HG03354 (cell line): Measurements from ENCODE around the gene NPAS4.
"Not testable (repeated sequence)": the region's sequence is repeated elsewhere in the genome, so short reads cannot be mapped to it uniquely, and the experiment has no call there.

Experiments
- ATAC-seq: cut with Tn5 transposase; IDR thresholded peaks from one replicate; pipeline ENCODE4 v1.9.1; 2021; ENCODE audit warnings: mild to moderate bottlenecking; ENCODE audit not compliant: unreplicated experiment, poor library complexity, severe bottlenecking

Gene NPAS4

GRCh38 chr11:66450560-66450959 is 29.7 kb downstream of the NPAS4 start:
- no peak for ATAC-seq

GRCh38 chr11:66451663-66452062 is 30.8 kb downstream of the NPAS4 start:
- ATAC-seq = no peak

- no peak for ATAC-seq
Observed at GRCh38 chr11:66454247-66454646, 33.4 kb downstream of the NPAS4 start.

GRCh38 chr11:66454828-66455227 is 34.0 kb downstream of the NPAS4 start:
- ATAC-seq = no peak

- no peak for ATAC-seq
Observed at GRCh38 chr11:66457826-66458225, 37.0 kb downstream of the NPAS4 start.

- ATAC-seq = no peak
Observed at GRCh38 chr11:66459138-66459778, 38.4 kb downstream of the NPAS4 start.

- no peak for ATAC-seq
Observed at GRCh38 chr11:66462010-66462409, 41.2 kb downstream of the NPAS4 start.

- ATAC-seq = no peak
Observed at GRCh38 chr11:66462911-66463310, 42.1 kb downstream of the NPAS4 start.

- not testable (repeated sequence) for ATAC-seq
Observed at GRCh38 chr11:66464116-66464515, 43.3 kb downstream of the NPAS4 start.

GRCh38 chr11:66464916-66465315 is 44.1 kb downstream of the NPAS4 start:
- ATAC-seq = no peak

- ATAC-seq = no peak
Observed at GRCh38 chr11:66465373-66466224, 44.8 kb downstream of the NPAS4 start.

GRCh38 chr11:66466225-66467033 is 45.6 kb downstream of the NPAS4 start, which contains the start of gene PELI3:
TSS of gene PELI3 (plus strand) at chr11:66466905. CDS start at chr11:66468129, 1,224 bp downstream.
- ATAC-seq = peak; percentile 75

- peak; percentile 41 for ATAC-seq
Observed at GRCh38 chr11:66467034-66467659, 46.3 kb downstream of the NPAS4 start.

GRCh38 chr11:66467756-66468155 is 46.9 kb downstream of the NPAS4 start:
- ATAC-seq = no peak

GRCh38 chr11:66468691-66469090 is 47.9 kb downstream of the NPAS4 start:
- ATAC-seq = no peak

GRCh38 chr11:66469441-66469840 is 48.6 kb downstream of the NPAS4 start:
- ATAC-seq = no peak

- no peak for ATAC-seq
Observed at GRCh38 chr11:66470015-66470414, 49.2 kb downstream of the NPAS4 start.

GRCh38 chr11:66471142-66471541 is 50.3 kb downstream of the NPAS4 start:
- ATAC-seq = no peak

GRCh38 chr11:66472054-66472453 is 51.2 kb downstream of the NPAS4 start:
- no peak for ATAC-seq

GRCh38 chr11:66473167-66473566 is 52.3 kb downstream of the NPAS4 start:
- no peak for ATAC-seq
